Fibroblast of lung (primary cell): ENCODE results near the gene FUCA2. TPM values are rescaled to one million over a fixed set of nuclear protein-coding genes. Genes with fewer than 3 reads are reported as not detected.

Experiments used
- DNase-seq, 2 donors: peaks; one replicate each; pipeline versions ENCODE4 v3.0.0 to v3.0.0-alpha.2; 2010; ENCODE audit warnings: low read depth in 2 of 2
- H2AFZ ChIP-seq: 2 replicates; pipeline ENCODE4 v1.5.1; 2012; ENCODE audit warnings: low read length, control low read depth, inconsistent platforms
- H3K27ac ChIP-seq: 2 replicates; pipeline ENCODE4 v1.5.1; 2011; ENCODE audit warnings: low read length, control low read depth; ENCODE audit not compliant: insufficient read depth
- H3K27me3 ChIP-seq: 2 replicates; pipeline ENCODE4 v1.5.1; 2011; ENCODE audit warnings: mild to moderate bottlenecking, low read length; ENCODE audit not compliant: control insufficient read depth, insufficient read depth
- H3K36me3 ChIP-seq: 2 replicates; pipeline ENCODE4 v1.5.1; 2011; ENCODE audit warnings: low read length; ENCODE audit not compliant: control insufficient read depth, insufficient read depth
- H3K4me1 ChIP-seq: 2 replicates; pipeline ENCODE4 v1.5.1; 2011; ENCODE audit warnings: low read length; ENCODE audit not compliant: control insufficient read depth, insufficient read depth; ENCODE audit errors: extremely low read depth
- H3K4me2 ChIP-seq: 2 replicates; pipeline ENCODE4 v1.5.1; 2011; ENCODE audit warnings: low read length, control low read depth; ENCODE audit not compliant: insufficient read depth; ENCODE audit errors: extremely low read depth
- H3K4me3 ChIP-seq, 4 experiments: fragments of 200-600 bp in 1 of 4; sonication (generic) in 1 of 4; replicated peaks in 1 of 4; 2 replicates each; pipeline ENCODE4 v1.5.1; 2011 to 2016; ENCODE audit warnings: low read length in 4 of 4, low read depth in 3 of 4, mild to moderate bottlenecking in 3 of 4, control low read depth in 2 of 4, inconsistent platforms in 1 of 4, mixed read lengths in 1 of 4; ENCODE audit not compliant: insufficient read depth in 1 of 4; ENCODE audit errors: control extremely low read depth in 1 of 4
- H3K79me2 ChIP-seq: 2 replicates; pipeline ENCODE4 v1.5.1; 2012; ENCODE audit warnings: mild to moderate bottlenecking, low read length, inconsistent platforms; ENCODE audit not compliant: control insufficient read depth, insufficient read depth
- H3K9ac ChIP-seq: 2 replicates; pipeline ENCODE4 v1.5.1; 2011; ENCODE audit warnings: mild to moderate bottlenecking, low read length, control low read depth; ENCODE audit not compliant: insufficient read depth
- H3K9me3 ChIP-seq: 2 replicates; pipeline ENCODE4 v1.5.1; 2012; ENCODE audit warnings: low read depth, low read length; ENCODE audit not compliant: control insufficient read depth, insufficient read depth
- H4K20me1 ChIP-seq: 2 replicates; pipeline ENCODE4 v1.5.1; 2011; ENCODE audit warnings: low read length; ENCODE audit not compliant: control insufficient read depth, insufficient read depth; ENCODE audit errors: extremely low read depth
- CTCF ChIP-seq, 2 donors: IDR thresholded peaks in 1 of 2; conservative IDR thresholded peaks in 1 of 2; 1 replicate in 1 of 2; 2 replicates in 1 of 2; pipeline ENCODE4 v1.5.1; 2011 to 2012; ENCODE audit warnings: low read length in 2 of 2, control low read depth in 1 of 2, inconsistent platforms in 1 of 2, low read depth in 1 of 2, mild to moderate bottlenecking in 1 of 2
- EZH2 ChIP-seq: IDR thresholded peaks from 2 replicates; pipeline ENCODE4 v1.5.1; 2012; ENCODE audit warnings: low read length, control low read depth, mild to moderate bottlenecking; ENCODE audit errors: missing control alignments
- polyA plus RNA-seq, 2 donors: library from polyadenylated mRNA; depleted of rRNA in 1 of 2; stranded (reverse) in 1 of 2; unstranded in 1 of 2; fragments of >200 nt; gene quantifications; 2 replicates each; pipeline ENCODE4 v1.2.1, GENCODE V29; 2011 to 2012; ENCODE audit warnings: missing spikeins in 1 of 2
- total RNA-seq: library from RNA; depleted of rRNA; stranded (reverse); fragments of >200 nt; gene quantifications from 2 replicates; pipeline ENCODE4 v1.2.1, GENCODE V29; 2014

Gene FUCA2
- total and polyA plus RNA-seq, 2 donors (not counting 1 experiment from before 2014, with no cell fraction given): 60.8 to 107 TPM

GRCh38 chr6:143506199-143506598 is 5.3 kb downstream of the FUCA2 start:
- no peak overlapping the region for H3K9ac ChIP-seq
- H3K4me3 ChIP-seq: no peak overlapping the region
- TF ChIP-seq CTCF (conservative IDR thresholded peaks at IDR 0.05 in 1 of 2, IDR thresholded peaks at IDR 0.05 in 1 of 2; ENCODE audit: low read depth in 1 of 2, low read length in 2 of 2) (no peak), EZH2 (no peak)
- H3K4me2 ChIP-seq: no peak overlapping the region
- H3K27ac ChIP-seq: no peak overlapping the region
- no peak overlapping the region for H2AFZ ChIP-seq
- H3K79me2 ChIP-seq: peaks cover 28% of the 10 kb centered on the region
- H3K36me3 ChIP-seq: peaks cover 8% of the 10 kb centered on the region
- H3K4me1 ChIP-seq: no peaks in the 10 kb centered on the region
- H4K20me1 ChIP-seq: no peaks in the 10 kb centered on the region
- DNase-seq: no peak
- no peaks in the 10 kb centered on the region for H3K9me3 ChIP-seq
- no peaks in the 10 kb centered on the region for H3K27me3 ChIP-seq

- H3K36me3 ChIP-seq: peaks cover 8% of the 10 kb centered on the region
- H3K4me3 ChIP-seq: no peak overlapping the region
- no peak overlapping the region for H3K9ac ChIP-seq
- H4K20me1 ChIP-seq: no peaks in the 10 kb centered on the region
- peaks cover 21% of the 10 kb centered on the region for H3K79me2 ChIP-seq
- H2AFZ ChIP-seq: no peak overlapping the region
- H3K27me3 ChIP-seq: no peaks in the 10 kb centered on the region
- H3K4me1 ChIP-seq: no peaks in the 10 kb centered on the region
- no peak overlapping the region for H3K4me2 ChIP-seq
- H3K9me3 ChIP-seq: no peaks in the 10 kb centered on the region
- TF ChIP-seq EZH2 (no peak), CTCF (conservative IDR thresholded peaks at IDR 0.05 in 1 of 2, IDR thresholded peaks at IDR 0.05 in 1 of 2; ENCODE audit: low read depth in 1 of 2, low read length in 2 of 2) (no peak)
- H3K27ac ChIP-seq: no peak overlapping the region
- DNase-seq: no peak
Measured at GRCh38 chr6:143505537-143505936, 6.0 kb downstream of the FUCA2 start.

GRCh38 chr6:143505111-143505510 is 6.4 kb downstream of the FUCA2 start:
- Histone ChIP-seq H4K20me1 (no peaks in the 10 kb centered on the region), H3K9me3 (no peaks in the 10 kb centered on the region), H2AFZ (no peak overlapping the region), H3K4me3 (no peak overlapping the region), H3K36me3 (peaks cover 8% of the 10 kb centered on the region), H3K79me2 (peaks cover 18% of the 10 kb centered on the region), H3K4me2 (no peak overlapping the region), H3K27me3 (no peaks in the 10 kb centered on the region), H3K27ac (no peak overlapping the region), H3K4me1 (no peaks in the 10 kb centered on the region), H3K9ac (no peak overlapping the region)
- TF ChIP-seq CTCF (conservative IDR thresholded peaks at IDR 0.05 in 1 of 2, IDR thresholded peaks at IDR 0.05 in 1 of 2; ENCODE audit: low read depth in 1 of 2, low read length in 2 of 2): no peak
- TF ChIP-seq EZH2: no peak
- DNase-seq: no peak
